Endothelial cell of umbilical vein (primary cell): ENCODE measurements around the gene CTDSPL.

ENCODE experiments used
- CTCF ChIP-seq, 2 donors: IDR thresholded peaks; 1 replicate in 1 of 2; 2 replicates in 1 of 2; pipeline ENCODE4 v1.5.1; 2011; ENCODE audit warnings: low read length in 2 of 2, mild to moderate bottlenecking in 2 of 2, moderate library complexity in 2 of 2, control low read depth in 1 of 2, inconsistent platforms in 1 of 2, low read depth in 1 of 2; ENCODE audit not compliant: insufficient read depth in 1 of 2; ENCODE audit errors: extremely low read depth in 1 of 2
- EZH2 ChIP-seq: IDR thresholded peaks from 2 replicates; pipeline ENCODE4 v1.6.1; 2012; ENCODE audit warnings: borderline replicate concordance, low read depth, mild to moderate bottlenecking, moderate library complexity, low read length, inconsistent platforms; ENCODE audit not compliant: severe bottlenecking
- MYC ChIP-seq: IDR thresholded peaks from one replicate; pipeline ENCODE4 v1.6.1; 2011; ENCODE audit warnings: mild to moderate bottlenecking, low read depth, low read length

- TF ChIP-seq EZH2 = no peak
- TF ChIP-seq CTCF (IDR thresholded peaks at IDR 0.05; ENCODE audit: extremely low read depth in 1 of 2, insufficient read depth in 1 of 2, low read depth in 1 of 2, low read length in 2 of 2) = no peak
- peak; percentile 61 for TF ChIP-seq MYC
Measured at GRCh38 chr3:37945807-37946530, 84.3 kb downstream of the CTDSPL start.
